Pancreas (tissue), 10 donors: ENCODE data around the gene OPCML. TPM values are rescaled to one million over a fixed set of nuclear protein-coding genes. Genes with fewer than 3 reads are reported as not detected.

Experiments
- ATAC-seq, 4 donors: fragments of 200-7000 bp; cut with Tn5 transposase; one replicate each; pipeline versions ENCODE4 v1.8.0 to v1.9.1; 2020; ENCODE audit warnings: mild to moderate bottlenecking in 4 of 4, moderate library complexity in 4 of 4
- DNase-seq, 6 donors: peaks; one replicate each; pipeline ENCODE4 v3.0.0-alpha.2; 2020
- FAIRE-seq: peaks from 2 replicates; lab custom pipeline; 2012; peaks lifted over from hg19 to GRCh38; lab: Jason Lieb, UNC
- H3K27ac ChIP-seq, 4 donors: fragments of 200-600 bp; sonication (generic); 1 replicate in 3 of 4; 2 replicates in 1 of 4; pipeline versions ENCODE4 v1.5.0 to v1.8.0; 2020
- H3K27me3 ChIP-seq, 4 donors: fragments of 200-600 bp; one replicate each; pipeline ENCODE4 v1.8.0; 2021
- H3K36me3 ChIP-seq, 3 donors: fragments of 200-600 bp; sonication (generic) in 1 of 3; one replicate each; pipeline versions ENCODE4 v1.5.0 to v1.8.0; 2020 to 2021
- H3K4me1 ChIP-seq, 3 donors: fragments of 200-600 bp; one replicate each; pipeline ENCODE4 v1.8.0; 2021
- H3K4me3 ChIP-seq, 4 donors: fragments of 200-600 bp; sonication (generic) in 2 of 4; one replicate each; pipeline versions ENCODE4 v1.5.0 to v1.8.0; 2020 to 2021
- H3K9me3 ChIP-seq, 4 donors: fragments of 200-600 bp; one replicate each; pipeline ENCODE4 v1.8.0; 2021
- CTCF ChIP-seq, 4 donors: fragments of 200-600 bp; sonication (generic) in 3 of 4; IDR thresholded peaks; one replicate each; pipeline versions ENCODE4 v1.5.0 to v1.8.0; 2021; ENCODE audit warnings: antibody characterized with exemption in 4 of 4
- WGBS, 2 donors: extraction: QIAGEN DNeasy Blood & Tissue Kit; methylation state at CpG; one replicate each; pipeline ENCODE4 v1.1.7; 2013; 5-methylcytosine and 5-hydroxymethylcytosine counted together
- intact Hi-C, 3 donors: fragments of 100-400 bp; cut with DNase I; formaldehyde crosslinking; loops; one replicate each; pipeline versions ENCODE4 v1.11.1 to v1.14.2; 2022
- polyA plus RNA-seq, 2 donors: library from polyadenylated mRNA; stranded (reverse); fragments of 200-250 nt; gene quantifications; one replicate each; pipeline ENCODE4 v1.2.3, GENCODE V29; 2013
- total RNA-seq, 6 donors: library from RNA; stranded (reverse); fragmentation: NEBNext Ultra II Directional in 4 of 6; extraction: Animal tissue kit (Norgen Biotek cat#: 25700) in 4 of 6; gene quantifications; one replicate each; pipeline versions ENCODE4 v1.2.1 to v1.2.4, GENCODE V29; 2021 to 2023
- donor health status: healthy with polysubstance abuse.
- donor health status: DM: no; HTN: no; CAD: no; lungs with moderate emphysema.
- donor health status: DM: no; HTN: no; CAD: no.
- donor health status: control.
- donor health status: control.
- donor health status: Bipolar disorder and iron deficiency.
- donor health status: DM: yes; HTN: yes; CAD: no.
- donor health status: DM: no; HTN: no; CAD: no.
- donor health status: DM: no; HTN: no; CAD: no.
- donor health status: DM: yes; HTN: yes; CAD: no.

Gene OPCML
- total and polyA plus RNA-seq, 8 donors: 0.05 to 0.31 (median 0.19) TPM

DNA sequence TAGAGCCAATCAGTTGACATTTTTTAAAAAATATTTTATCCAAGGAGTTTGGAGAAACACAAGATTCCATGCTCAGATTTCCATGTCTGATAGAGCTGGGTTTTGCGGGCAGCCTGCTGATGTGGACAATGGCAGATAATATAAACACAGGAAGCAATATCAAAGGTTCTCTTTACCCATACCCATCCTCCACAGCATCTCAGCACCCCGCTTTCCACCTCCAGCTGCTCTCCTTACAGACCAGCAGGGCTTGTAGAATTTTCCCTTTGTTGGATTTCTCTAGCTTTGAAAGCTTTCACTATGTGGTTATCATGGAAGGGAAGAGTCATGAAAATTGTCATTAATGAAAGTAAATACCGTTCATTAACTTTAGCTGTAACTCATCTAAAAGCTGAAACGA, 746.4 kb downstream of the OPCML start:
- WGBS, 2 donors: 48 to 61% methylated on average over 4 of the region's 4 CpGs
- Histone ChIP-seq H3K27ac (no peak overlapping the region), H3K4me1 (no peaks in the 10 kb centered on the region)

GRCh38 chr11:132784441-132784840, 747.9 kb downstream of the OPCML start:
- intact Hi-C loops: no loop called here
- TF ChIP-seq CTCF (IDR thresholded peaks at IDR 0.05): no peak
- peaks cover 0 to 4% (median 0%) of the 10 kb centered on the region in 4 donors for H3K27me3 ChIP-seq
- ATAC-seq (no peak), DNase-seq (no peak), FAIRE-seq (no peak)
- no peak overlapping the region for H3K27ac ChIP-seq
- H3K36me3 ChIP-seq: no peaks in the 10 kb centered on the region
- no peaks in the 10 kb centered on the region for H3K9me3 ChIP-seq
- 71 to 75% methylated on average over 5 of the region's 5 CpGs for WGBS, 2 donors
- no peak overlapping the region for H3K4me3 ChIP-seq
- H3K4me1 ChIP-seq: no peaks in the 10 kb centered on the region

More for the DNA sequence above, 746.4 kb downstream of the OPCML start:
- Histone ChIP-seq H3K9me3 (no peaks in the 10 kb centered on the region), H3K36me3 (no peaks in the 10 kb centered on the region), H3K4me3 (no peak overlapping the region), H3K27me3 (peaks cover 0 to 4% (median 0%) of the 10 kb centered on the region in 4 donors)
- TF ChIP-seq CTCF (IDR thresholded peaks at IDR 0.05): no peak
- FAIRE-seq (no peak), ATAC-seq (no peak), DNase-seq (no peak)
- intact Hi-C loops: no loop called here

DNA sequence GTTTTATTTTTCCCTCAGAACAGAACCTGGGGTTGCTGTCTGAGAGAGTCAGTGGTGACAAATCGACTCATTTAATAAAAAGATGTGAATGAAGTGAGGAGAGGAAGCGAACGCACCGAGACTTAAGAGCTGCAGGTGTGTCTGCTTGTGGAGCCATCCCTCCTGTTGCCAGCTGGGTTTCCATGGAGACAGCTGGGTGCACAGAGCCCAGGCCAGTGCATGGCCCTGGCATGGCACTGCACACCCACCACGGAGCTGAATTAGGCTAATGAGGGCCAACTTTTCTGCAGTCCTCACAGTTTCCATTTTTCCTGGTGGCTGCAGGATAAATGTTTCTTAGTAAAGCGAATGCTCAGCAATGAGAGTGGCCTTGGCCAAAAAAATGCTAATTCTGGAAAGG, 750.2 kb downstream of the OPCML start:
- ATAC-seq: no peak
- FAIRE-seq: no peak
- H3K4me3 ChIP-seq: no peak overlapping the region
- no peak overlapping the region for H3K27ac ChIP-seq
- no peak for TF ChIP-seq CTCF (IDR thresholded peaks at IDR 0.05)
- no peaks in the 10 kb centered on the region for H3K4me1 ChIP-seq
- H3K9me3 ChIP-seq: no peaks in the 10 kb centered on the region
- H3K36me3 ChIP-seq: no peaks in the 10 kb centered on the region
- intact Hi-C loops: no loop called here
- 67 to 74% methylated on average over 6 of the region's 6 CpGs for WGBS, 2 donors
- no peak for DNase-seq
- H3K27me3 ChIP-seq: peaks cover 0 to 4% (median 0%) of the 10 kb centered on the region in 4 donors

- Histone ChIP-seq H3K36me3 (no peaks in the 10 kb centered on the region), H3K4me1 (no peaks in the 10 kb centered on the region), H3K27me3 (peaks cover 0 to 4% (median 0%) of the 10 kb centered on the region in 4 donors), H3K4me3 (no peak overlapping the region), H3K9me3 (no peaks in the 10 kb centered on the region), H3K27ac (no peak overlapping the region)
- intact Hi-C loops: no loop called here
- no peak for DNase-seq
- TF ChIP-seq CTCF (IDR thresholded peaks at IDR 0.05): no peak
- no peak for ATAC-seq
- WGBS, 2 donors: 59 to 72% methylated on average over 5 of the region's 5 CpGs
- FAIRE-seq: no peak
Observed at GRCh38 chr11:132780046-132780445, 752.3 kb downstream of the OPCML start.

- no peak overlapping the region for H3K27ac ChIP-seq
- FAIRE-seq (no peak), DNase-seq (no peak), ATAC-seq (no peak)
- no peaks in the 10 kb centered on the region for H3K4me1 ChIP-seq
- H3K27me3 ChIP-seq: peaks cover 0 to 4% (median 0%) of the 10 kb centered on the region in 4 donors
- no peaks in the 10 kb centered on the region for H3K9me3 ChIP-seq
- no peak for TF ChIP-seq CTCF (IDR thresholded peaks at IDR 0.05)
- intact Hi-C loops: no loop called here
- H3K4me3 ChIP-seq: no peak overlapping the region
- no peaks in the 10 kb centered on the region for H3K36me3 ChIP-seq
- WGBS, 2 donors: 59 to 72% methylated on average over 2 of the region's 3 CpGs
Observed at GRCh38 chr11:132779497-132779896, 752.8 kb downstream of the OPCML start.
